Subcutaneous adipose tissue (tissue), 4 donors: Measurements from ENCODE around the gene C17orf113. TPM values are rescaled to one million over a fixed set of nuclear protein-coding genes. Genes with fewer than 3 reads are reported as not detected.

Experiments used
- CTCF ChIP-seq: fragments of 450-650 bp; IDR thresholded peaks from one replicate; pipeline ENCODE4 v1.5.1; 2016; ENCODE audit warnings: low read depth, mild to moderate bottlenecking, control low read depth, antibody characterized with exemption, moderate library complexity
- total RNA-seq, 4 donors: library from RNA; depleted of rRNA; stranded (reverse); fragments of >200 nt; gene quantifications; one replicate each; pipeline ENCODE4 v1.1.0, GENCODE V29; 2016

The C17orf113 gene
- total RNA-seq, 4 donors from 2014 or later: 0.17 to 1.7 (median 0.44) TPM; not detected in 1

- no peak for TF ChIP-seq CTCF
These were observed 12.0 kb downstream of the C17orf113 start for GRCh38 chr17:42038221-42038973.

- no peak for TF ChIP-seq CTCF
These were observed 16.3 kb downstream of the C17orf113 start for GRCh38 chr17:42034059-42034458.

- no peak for TF ChIP-seq CTCF
These were observed 18.8 kb downstream of the C17orf113 start for GRCh38 chr17:42031584-42031983.

GRCh38 chr17:42028791-42029127 lies 21.6 kb downstream of the C17orf113 start:
- TF ChIP-seq CTCF: no peak

- TF ChIP-seq CTCF: no peak
These were observed 22.2 kb downstream of the C17orf113 start for GRCh38 chr17:42027961-42028790.

- no peak for TF ChIP-seq CTCF
These were observed 22.9 kb downstream of the C17orf113 start for GRCh38 chr17:42027590-42027889.

GRCh38 chr17:42026857-42027589 lies 23.4 kb downstream of the C17orf113 start:
- TF ChIP-seq CTCF: no peak
